ENCODE measurements around the gene STT3B.

Gene STT3B

DNA sequence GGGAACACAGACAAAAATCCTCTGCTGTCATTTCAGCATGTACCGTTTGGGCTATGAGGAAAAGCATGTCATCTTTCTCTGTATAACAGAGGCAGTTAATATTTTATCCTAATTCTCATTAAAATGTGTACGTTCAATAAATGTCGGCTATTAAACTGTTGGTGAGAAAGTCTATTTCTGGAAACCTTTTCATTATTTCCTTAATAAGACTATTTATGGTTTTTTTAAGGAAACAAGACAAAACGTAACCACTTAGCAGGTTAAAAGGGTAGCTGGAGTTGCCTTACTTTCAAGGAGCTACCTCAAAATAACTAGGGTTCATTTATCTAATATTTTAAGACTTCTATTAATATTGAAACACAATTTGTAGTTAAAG is 1.8 kb upstream of the STT3B start:
- H3K27ac Mint-ChIP-seq: peak overlapping the region; percentile 99
- H3K9me3 Mint-ChIP-seq: no peaks in the 10 kb centered on the region

DNA sequence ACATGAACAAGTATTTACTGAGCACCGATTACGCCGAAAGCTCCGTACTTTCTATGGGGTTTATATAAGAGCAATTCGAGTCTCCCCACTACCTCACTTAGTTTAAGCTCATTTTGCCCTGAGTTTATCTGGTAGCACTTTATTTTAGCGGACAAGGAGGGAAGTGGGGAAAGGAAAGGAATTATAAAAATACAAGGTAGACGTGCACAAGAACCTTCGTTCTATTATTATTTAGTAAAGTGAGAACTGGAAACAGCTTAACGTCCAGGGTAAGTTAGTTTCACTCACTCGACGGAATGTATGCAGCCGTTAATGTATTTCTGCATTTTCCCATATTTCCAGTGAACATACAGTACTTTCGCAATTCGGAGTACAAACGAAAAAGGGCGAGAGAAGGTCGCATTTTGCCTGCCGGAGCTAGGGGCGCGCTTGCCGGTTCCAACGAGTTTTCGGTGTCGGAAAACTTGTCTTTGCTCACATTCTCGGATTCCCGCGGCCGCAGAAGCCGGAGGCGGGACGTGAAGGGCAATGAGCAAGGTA is 1.2 kb upstream of the STT3B start:
- Mint-ChIP-seq H3K27ac (peak overlapping the region; percentile 99), H3K36me3 (ENCODE audit: low read depth) (peaks cover 16% of the 10 kb centered on the region), H3K4me1 (ENCODE audit: low read depth) (peaks cover 15% of the 10 kb centered on the region), H3K27me3 (ENCODE audit: low read depth) (no peaks in the 10 kb centered on the region), H3K9me3 (no peaks in the 10 kb centered on the region), H3K4me3 (no peak overlapping the region)
- DNase-seq (ENCODE audit: low spot score): no peak

More for the DNA sequence above, 1.8 kb upstream of the STT3B start:
- Mint-ChIP-seq H3K4me3 (no peak overlapping the region), H3K27me3 (ENCODE audit: low read depth) (no peaks in the 10 kb centered on the region), H3K36me3 (ENCODE audit: low read depth) (peaks cover 10% of the 10 kb centered on the region), H3K4me1 (ENCODE audit: low read depth) (peaks cover 9% of the 10 kb centered on the region)
- no peak for DNase-seq (ENCODE audit: low spot score)

DNA sequence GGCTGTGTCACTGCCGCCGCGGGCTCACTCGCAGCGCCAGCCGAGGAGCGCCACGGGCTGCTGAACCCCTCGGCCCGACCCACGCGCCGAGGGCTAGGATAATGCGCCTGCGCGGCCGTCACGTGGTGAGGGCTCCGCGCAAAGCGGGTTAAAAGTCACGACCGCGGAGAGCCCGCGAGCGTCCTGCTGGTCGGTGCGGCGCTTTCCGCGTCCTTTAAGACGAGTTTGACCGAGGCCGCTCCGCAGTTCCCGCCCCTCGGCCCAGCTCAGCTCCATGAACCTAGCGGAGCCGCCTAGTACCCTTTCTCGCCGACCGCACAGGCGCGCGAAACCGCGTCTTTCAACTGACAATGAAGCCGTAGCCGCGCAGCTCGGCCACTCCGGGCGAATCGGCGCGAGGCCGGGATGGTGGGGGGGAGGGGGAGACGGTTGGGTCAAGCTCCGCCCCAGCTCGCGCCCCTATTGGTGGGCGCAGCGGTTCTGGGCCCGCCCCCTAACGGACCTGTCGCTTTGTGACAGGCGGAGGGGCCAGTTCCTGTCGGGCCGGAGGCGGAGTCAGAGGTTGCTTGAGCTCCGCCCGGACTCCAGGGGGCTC is 636 bp upstream of the STT3B start:
- no peaks in the 10 kb centered on the region for H3K9me3 Mint-ChIP-seq
- peaks cover 19% of the 10 kb centered on the region for H3K4me1 Mint-ChIP-seq (ENCODE audit: low read depth)
- H3K36me3 Mint-ChIP-seq (ENCODE audit: low read depth): peaks cover 20% of the 10 kb centered on the region
- H3K27ac Mint-ChIP-seq: peak overlapping the region; percentile 99
- no peaks in the 10 kb centered on the region for H3K27me3 Mint-ChIP-seq (ENCODE audit: low read depth)
- no peak overlapping the region for H3K4me3 Mint-ChIP-seq
- DNase-seq (ENCODE audit: low spot score): peak; percentile 98

DNA sequence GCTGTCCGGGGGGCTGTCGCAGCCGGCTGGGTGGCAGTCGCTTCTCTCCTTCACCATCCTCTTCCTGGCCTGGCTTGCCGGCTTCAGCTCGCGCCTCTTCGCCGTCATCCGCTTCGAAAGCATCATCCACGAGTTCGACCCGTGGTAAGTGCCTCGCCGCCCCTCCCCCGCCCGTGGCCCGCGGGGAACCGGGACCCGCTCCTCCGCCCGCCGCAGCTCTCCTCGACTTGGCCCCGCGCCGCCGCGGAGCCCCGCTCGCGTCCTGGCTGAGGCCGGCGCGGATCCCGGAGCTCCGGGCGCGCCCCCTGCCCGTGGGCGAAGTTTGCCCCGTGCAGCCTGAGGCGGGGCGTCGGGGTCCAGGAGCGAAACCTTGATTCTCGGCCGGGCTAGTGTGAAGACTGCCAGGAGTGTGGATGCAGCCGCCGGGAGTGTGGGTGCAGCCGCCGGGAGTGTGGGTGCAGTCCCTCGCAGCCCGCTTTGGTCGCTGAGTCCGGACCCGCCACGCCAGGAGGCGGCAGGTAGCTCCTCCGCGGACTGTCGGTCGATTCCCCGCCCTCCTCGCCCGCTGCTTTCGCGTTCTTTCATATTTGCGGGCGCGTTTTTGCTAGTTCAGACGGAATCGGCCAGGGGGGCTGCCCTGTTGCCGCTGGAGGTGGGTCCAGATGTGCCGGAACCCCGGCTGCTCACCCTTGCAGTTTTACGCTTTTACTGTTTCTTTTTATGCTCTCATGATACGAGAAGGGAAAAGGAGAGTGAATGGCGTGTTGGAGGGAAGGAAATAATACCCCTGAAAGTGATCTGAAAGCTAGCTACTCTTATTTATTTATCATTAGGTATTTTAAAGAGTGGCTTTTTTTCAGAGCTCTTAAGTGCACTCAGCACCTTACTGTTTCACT is 692 bp downstream of the STT3B start:
- Mint-ChIP-seq H3K4me1 (ENCODE audit: low read depth) (peaks cover 32% of the 10 kb centered on the region), H3K36me3 (ENCODE audit: low read depth) (peaks cover 32% of the 10 kb centered on the region), H3K9me3 (no peaks in the 10 kb centered on the region), H3K27ac (peak overlapping the region; percentile 99), H3K4me3 (peak overlapping the region; percentile 99), H3K27me3 (ENCODE audit: low read depth) (no peaks in the 10 kb centered on the region)
- DNase-seq (ENCODE audit: low spot score): peak; percentile 52

DNA sequence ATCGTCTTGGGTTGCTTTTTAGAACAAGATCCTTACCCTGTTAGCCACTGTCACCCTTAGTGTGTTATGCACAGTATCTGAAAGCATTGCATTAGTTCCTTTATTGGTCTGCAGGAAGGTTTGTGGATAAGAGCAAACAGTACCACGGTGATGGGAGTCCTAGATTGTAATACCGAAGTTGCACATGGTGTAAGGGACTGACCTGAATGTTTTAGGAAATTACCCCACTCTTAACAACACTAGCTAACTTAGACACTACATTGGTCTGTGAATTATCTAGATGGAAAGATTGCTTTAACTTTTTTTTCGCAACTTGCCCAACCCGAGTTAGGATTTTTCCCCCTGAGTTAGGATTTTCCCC is 1.3 kb downstream of the STT3B start:
- peaks cover 39% of the 10 kb centered on the region for H3K4me1 Mint-ChIP-seq (ENCODE audit: low read depth)
- peak; percentile 14 for DNase-seq (ENCODE audit: low spot score)
- H3K27me3 Mint-ChIP-seq (ENCODE audit: low read depth): no peaks in the 10 kb centered on the region
- no peaks in the 10 kb centered on the region for H3K9me3 Mint-ChIP-seq
- H3K27ac Mint-ChIP-seq: peak overlapping the region; percentile 93
- peaks cover 38% of the 10 kb centered on the region for H3K36me3 Mint-ChIP-seq (ENCODE audit: low read depth)
- H3K4me3 Mint-ChIP-seq: peak overlapping the region; percentile 99

DNA sequence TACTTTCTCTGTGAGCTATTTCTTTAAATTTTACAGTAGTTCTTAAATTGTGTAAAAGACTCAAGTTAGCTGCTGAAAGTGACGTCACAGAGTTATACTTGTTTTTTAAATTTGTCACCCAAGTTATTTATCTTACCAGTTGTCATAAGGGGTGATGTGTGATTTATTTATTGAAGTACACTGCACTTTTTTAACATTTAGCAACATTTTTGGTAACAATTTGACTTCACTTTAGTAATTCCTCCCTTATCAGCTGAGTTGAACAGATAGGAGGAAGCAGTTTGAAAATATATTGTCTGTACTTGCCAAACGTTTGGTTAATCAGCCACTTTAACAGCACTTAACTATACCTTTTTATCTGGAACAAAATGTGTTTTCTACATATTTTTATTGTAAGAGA is 3.8 kb downstream of the STT3B start:
- no peak for DNase-seq (ENCODE audit: low spot score)
- Mint-ChIP-seq H3K9me3 (no peaks in the 10 kb centered on the region), H3K4me1 (ENCODE audit: low read depth) (peaks cover 58% of the 10 kb centered on the region), H3K36me3 (ENCODE audit: low read depth) (peaks cover 44% of the 10 kb centered on the region), H3K4me3 (peak overlapping the region; percentile 86), H3K27me3 (ENCODE audit: low read depth) (no peaks in the 10 kb centered on the region), H3K27ac (peak overlapping the region; percentile 58)

DNA sequence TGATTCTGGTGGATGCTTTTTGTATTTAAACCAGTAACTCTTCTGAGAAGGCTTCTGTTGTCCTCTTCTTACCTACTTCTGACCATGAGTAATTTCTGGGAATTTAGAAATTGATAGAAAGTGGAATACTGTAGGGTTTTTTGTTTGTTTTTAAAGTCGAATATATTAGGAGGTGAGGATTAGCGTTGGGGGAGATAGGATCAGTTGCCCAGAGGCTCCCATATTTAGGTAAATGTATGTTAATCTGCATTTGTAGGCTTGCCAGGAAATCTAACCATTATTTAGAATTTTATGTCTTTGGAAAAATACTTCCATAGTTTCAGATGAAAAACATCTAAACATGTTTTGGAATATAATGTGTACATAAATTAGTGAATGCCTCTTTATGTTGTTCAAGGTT is 6.1 kb downstream of the STT3B start:
- Mint-ChIP-seq H3K27me3 (ENCODE audit: low read depth) (no peaks in the 10 kb centered on the region), H3K4me1 (ENCODE audit: low read depth) (peaks cover 69% of the 10 kb centered on the region), H3K36me3 (ENCODE audit: low read depth) (peaks cover 56% of the 10 kb centered on the region)

DNA sequence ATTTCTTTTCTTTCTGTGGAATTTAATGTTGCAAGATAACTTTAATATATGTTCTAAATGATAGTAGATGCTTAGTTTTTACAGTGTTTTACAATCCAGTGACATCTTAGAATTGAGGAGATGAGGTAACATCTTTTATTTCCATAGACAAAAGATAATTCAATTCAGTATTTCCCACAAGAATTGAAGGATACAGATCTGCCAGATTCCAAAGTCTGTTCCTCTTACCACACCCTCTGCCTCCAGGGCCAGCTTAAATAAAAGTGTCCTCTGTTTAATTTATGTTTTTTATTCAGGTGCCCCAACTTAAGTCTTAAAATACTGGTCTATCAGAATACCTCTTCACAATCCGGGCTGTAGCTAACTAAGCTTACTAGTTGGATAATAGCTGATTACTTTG is 6.5 kb downstream of the STT3B start:
- Mint-ChIP-seq H3K4me1 (ENCODE audit: low read depth) (peaks cover 68% of the 10 kb centered on the region), H3K27ac (no peak overlapping the region), H3K36me3 (ENCODE audit: low read depth) (peaks cover 51% of the 10 kb centered on the region), H3K4me3 (peak overlapping the region; percentile 57), H3K27me3 (ENCODE audit: low read depth) (no peaks in the 10 kb centered on the region), H3K9me3 (no peaks in the 10 kb centered on the region)
- DNase-seq (ENCODE audit: low spot score): no peak

More for the DNA sequence above, 6.1 kb downstream of the STT3B start:
- no peaks in the 10 kb centered on the region for H3K9me3 Mint-ChIP-seq
- DNase-seq (ENCODE audit: low spot score): no peak
- H3K27ac Mint-ChIP-seq: no peak overlapping the region
- H3K4me3 Mint-ChIP-seq: peak overlapping the region; percentile 32

DNA sequence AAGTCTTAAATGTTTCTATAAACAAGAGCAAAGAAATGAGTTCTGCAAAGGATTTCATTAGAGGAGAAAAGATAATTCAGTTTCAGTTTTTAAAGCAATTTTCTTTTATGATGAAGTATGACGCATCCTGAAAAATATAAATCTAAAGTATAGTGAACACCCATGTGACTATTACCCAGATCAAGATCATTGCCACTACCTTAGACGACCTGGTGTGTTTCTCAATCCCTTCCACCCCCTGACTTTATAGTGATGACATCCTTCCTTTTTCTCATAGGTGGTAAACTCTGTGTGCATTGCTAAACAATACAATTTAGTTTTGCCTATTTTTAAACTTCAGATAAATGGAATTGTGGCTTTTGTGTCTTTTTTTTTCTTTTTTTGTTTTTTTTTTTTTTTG is 8.4 kb downstream of the STT3B start:
- no peaks in the 10 kb centered on the region for H3K27me3 Mint-ChIP-seq (ENCODE audit: low read depth)
- peaks cover 74% of the 10 kb centered on the region for H3K4me1 Mint-ChIP-seq (ENCODE audit: low read depth)
- peaks cover 49% of the 10 kb centered on the region for H3K36me3 Mint-ChIP-seq (ENCODE audit: low read depth)
- H3K27ac Mint-ChIP-seq: no peak overlapping the region
- no peak for DNase-seq (ENCODE audit: low spot score)
- H3K9me3 Mint-ChIP-seq: no peaks in the 10 kb centered on the region
- peak overlapping the region; percentile 10 for H3K4me3 Mint-ChIP-seq

DNA sequence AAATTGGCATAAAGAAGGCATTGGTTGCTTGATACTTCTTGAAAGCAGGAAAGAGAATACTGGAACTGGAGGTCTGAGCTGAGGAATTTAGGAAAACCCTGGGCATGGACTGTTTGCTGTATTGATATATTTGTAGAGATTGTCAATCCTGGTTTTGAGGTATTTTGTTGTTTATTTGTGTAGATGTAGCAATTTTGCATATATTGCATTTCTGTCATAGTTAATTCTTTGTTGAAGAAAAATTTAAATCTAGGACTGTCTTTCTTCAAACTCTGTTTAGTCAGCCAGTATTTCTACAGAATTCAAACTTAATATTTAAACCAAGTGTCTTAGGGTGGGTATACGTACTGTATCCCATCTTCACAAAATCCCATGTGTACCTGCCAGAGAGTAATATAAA is 9.5 kb downstream of the STT3B start:
- Mint-ChIP-seq H3K36me3 (ENCODE audit: low read depth) (peaks cover 41% of the 10 kb centered on the region), H3K4me1 (ENCODE audit: low read depth) (peaks cover 71% of the 10 kb centered on the region), H3K9me3 (no peaks in the 10 kb centered on the region), H3K27ac (no peak overlapping the region), H3K4me3 (no peak overlapping the region), H3K27me3 (ENCODE audit: low read depth) (no peaks in the 10 kb centered on the region)
- no peak for DNase-seq (ENCODE audit: low spot score)

DNA sequence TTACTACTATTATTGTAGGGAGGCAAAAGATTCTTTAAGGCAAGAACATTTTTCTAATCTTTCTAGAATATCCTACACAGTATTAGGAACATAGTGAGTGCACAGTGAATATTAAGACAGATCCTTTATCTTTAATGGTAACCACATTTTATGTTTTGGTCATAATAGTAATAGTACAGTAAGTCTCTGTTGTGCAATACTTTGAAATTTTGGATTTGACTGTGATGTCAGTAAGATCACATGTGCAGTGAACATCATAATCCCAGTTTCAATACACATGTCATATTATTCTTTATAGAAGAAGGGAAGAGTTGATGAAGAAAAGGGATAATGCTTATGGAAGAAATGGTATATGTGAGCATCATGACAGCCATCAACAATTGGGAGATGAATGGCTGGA is 10.7 kb downstream of the STT3B start:
- no peak for DNase-seq (ENCODE audit: low spot score)
- Mint-ChIP-seq H3K27me3 (ENCODE audit: low read depth) (no peaks in the 10 kb centered on the region), H3K4me1 (ENCODE audit: low read depth) (peaks cover 65% of the 10 kb centered on the region), H3K4me3 (no peak overlapping the region), H3K9me3 (no peaks in the 10 kb centered on the region), H3K27ac (no peak overlapping the region), H3K36me3 (ENCODE audit: low read depth) (peaks cover 33% of the 10 kb centered on the region)

DNA sequence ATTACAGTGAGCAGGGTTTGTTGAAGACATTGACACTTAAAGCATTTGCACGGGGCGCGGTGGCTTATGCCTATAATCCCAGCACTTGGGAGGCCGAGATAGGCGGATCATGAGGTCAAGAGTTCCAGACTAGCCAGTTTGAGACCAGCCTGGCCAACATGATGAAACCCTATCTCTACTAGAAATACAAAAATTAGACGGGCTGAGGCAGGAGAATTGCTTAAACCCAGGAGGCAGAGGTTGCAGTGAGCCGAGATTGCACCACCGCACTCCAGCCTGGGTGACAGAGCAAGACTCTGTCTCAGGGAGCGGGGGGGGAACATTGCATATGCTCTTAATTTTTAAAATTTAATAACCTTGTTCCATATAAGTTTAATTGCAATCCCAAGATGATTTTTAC is 11.9 kb downstream of the STT3B start:
- no peaks in the 10 kb centered on the region for H3K27me3 Mint-ChIP-seq (ENCODE audit: low read depth)
- H3K4me1 Mint-ChIP-seq (ENCODE audit: low read depth): peaks cover 57% of the 10 kb centered on the region
- H3K4me3 Mint-ChIP-seq: no peak overlapping the region

DNA sequence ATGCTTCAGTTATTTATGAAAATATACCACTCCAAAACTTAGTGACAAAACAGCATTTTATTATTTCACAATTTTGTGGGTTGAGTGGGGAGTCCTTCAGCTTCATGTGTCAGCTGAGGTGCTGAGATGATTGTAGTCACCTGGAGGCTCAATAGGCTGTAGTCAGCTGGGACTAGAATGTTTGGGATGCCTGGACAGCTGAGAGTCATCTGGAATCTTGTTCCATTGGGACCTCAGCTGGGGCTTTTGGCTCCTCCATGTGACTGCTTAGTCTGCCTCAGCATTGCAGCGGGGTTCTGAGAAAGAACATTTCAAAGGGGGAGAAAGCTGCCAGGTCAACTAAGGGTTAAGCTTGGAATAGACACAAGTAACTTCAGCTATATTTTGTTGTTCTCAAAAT is 13.4 kb downstream of the STT3B start:
- no peak for DNase-seq (ENCODE audit: low spot score)
- Mint-ChIP-seq H3K4me3 (no peak overlapping the region), H3K4me1 (ENCODE audit: low read depth) (peaks cover 58% of the 10 kb centered on the region), H3K36me3 (ENCODE audit: low read depth) (peaks cover 23% of the 10 kb centered on the region), H3K27ac (no peak overlapping the region), H3K9me3 (no peaks in the 10 kb centered on the region), H3K27me3 (ENCODE audit: low read depth) (no peaks in the 10 kb centered on the region)

More for the DNA sequence above, 11.9 kb downstream of the STT3B start:
- Mint-ChIP-seq H3K36me3 (ENCODE audit: low read depth) (peaks cover 27% of the 10 kb centered on the region), H3K27ac (no peak overlapping the region), H3K9me3 (no peaks in the 10 kb centered on the region)
- DNase-seq (ENCODE audit: low spot score): no peak

DNA sequence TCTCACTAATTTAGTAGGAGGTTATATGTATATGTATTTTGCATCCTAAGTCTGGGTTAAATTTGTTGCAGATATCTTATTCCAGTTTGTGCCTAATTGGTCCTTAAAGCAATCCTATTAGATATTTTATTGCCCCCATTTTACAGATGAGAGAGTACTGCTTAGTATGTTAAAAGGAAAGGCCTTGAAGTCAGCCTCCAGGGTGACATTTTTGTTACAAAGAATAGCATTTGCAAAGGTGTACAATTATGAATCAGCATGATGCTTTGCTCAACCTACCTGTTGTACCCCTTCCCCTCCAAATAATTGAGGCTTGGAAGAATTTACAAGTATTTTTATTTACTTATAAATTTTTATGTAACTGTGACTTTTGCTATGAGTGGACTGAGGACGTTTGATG is 14.0 kb downstream of the STT3B start:
- Mint-ChIP-seq H3K4me1 (ENCODE audit: low read depth) (peaks cover 58% of the 10 kb centered on the region), H3K27me3 (ENCODE audit: low read depth) (no peaks in the 10 kb centered on the region), H3K27ac (no peak overlapping the region), H3K9me3 (no peaks in the 10 kb centered on the region), H3K4me3 (no peak overlapping the region), H3K36me3 (ENCODE audit: low read depth) (peaks cover 20% of the 10 kb centered on the region)
- no peak for DNase-seq (ENCODE audit: low spot score)

Measured in T-helper 2 cell treated with Interferon-gamma antibody and Interleukin-4, amounts not matched to agents 5 μg/mL and 100 μg/mL, for 36 hours (primary cell).